RWPE1 (cell line): ENCODE results near the gene SGSM2.

Experiments
- CTCF ChIA-PET: fragments of 350-600 bp; sonication (Branson Sonifier 250); formaldehyde crosslinking; extraction: SDS; loops from one replicate; lab custom pipeline; 2021; lab: Yijun Ruan, JAX
- POLR2A ChIA-PET: fragments of 400-600 bp; formaldehyde crosslinking; extraction: SDS; loops from one replicate; lab custom pipeline; 2020; ENCODE audit warnings: antibody characterized with exemption; ENCODE audit not compliant: low non-redundant PET; lab: Yijun Ruan, JAX
- DNase-seq: peaks from one replicate; pipeline ENCODE4 v3.0.0; 2012; ENCODE audit warnings: low spot score
- H3K27ac ChIP-seq: fragments of 450-650 bp; 2 replicates; pipeline ENCODE4 v1.5.1; 2017
- TF ChIP-seq, protein P1 (sequence below): fragments of 450-650 bp; conservative IDR thresholded peaks from 2 replicates; pipeline ENCODE4 v1.5.1; 2017; ENCODE audit warnings: low read depth, mild to moderate bottlenecking

SGSM2 gene

DNA sequence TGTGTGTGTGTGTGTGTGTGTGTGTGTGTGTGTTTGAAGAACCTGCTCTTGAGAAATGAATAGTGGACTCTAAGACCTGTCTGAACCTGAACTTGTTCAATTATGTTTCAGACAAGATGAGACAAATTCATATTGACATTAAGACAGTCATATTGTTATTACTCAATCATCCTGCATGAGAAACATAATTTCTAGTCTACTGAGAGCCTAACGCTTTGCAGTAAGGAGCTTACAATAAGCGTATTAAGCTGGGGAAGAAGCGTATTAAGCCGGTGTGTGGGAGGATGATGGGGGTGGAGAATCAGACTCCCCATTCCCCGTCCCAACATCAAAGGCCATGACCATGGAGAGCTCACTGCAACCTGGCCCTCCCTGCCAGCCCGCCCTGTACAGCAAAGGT, 86.0 kb downstream of the SGSM2 start:
- POLR2A ChIA-PET: no interaction called here
- TF ChIP-seq, protein P1, sequence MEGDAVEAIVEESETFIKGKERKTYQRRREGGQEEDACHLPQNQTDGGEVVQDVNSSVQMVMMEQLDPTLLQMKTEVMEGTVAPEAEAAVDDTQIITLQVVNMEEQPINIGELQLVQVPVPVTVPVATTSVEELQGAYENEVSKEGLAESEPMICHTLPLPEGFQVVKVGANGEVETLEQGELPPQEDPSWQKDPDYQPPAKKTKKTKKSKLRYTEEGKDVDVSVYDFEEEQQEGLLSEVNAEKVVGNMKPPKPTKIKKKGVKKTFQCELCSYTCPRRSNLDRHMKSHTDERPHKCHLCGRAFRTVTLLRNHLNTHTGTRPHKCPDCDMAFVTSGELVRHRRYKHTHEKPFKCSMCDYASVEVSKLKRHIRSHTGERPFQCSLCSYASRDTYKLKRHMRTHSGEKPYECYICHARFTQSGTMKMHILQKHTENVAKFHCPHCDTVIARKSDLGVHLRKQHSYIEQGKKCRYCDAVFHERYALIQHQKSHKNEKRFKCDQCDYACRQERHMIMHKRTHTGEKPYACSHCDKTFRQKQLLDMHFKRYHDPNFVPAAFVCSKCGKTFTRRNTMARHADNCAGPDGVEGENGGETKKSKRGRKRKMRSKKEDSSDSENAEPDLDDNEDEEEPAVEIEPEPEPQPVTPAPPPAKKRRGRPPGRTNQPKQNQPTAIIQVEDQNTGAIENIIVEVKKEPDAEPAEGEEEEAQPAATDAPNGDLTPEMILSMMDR: no peak
- peak overlapping the region; percentile 93 for H3K27ac ChIP-seq
- CTCF ChIA-PET: interaction anchor here (0.7 to 1.0 kb wide), 2 partner anchors 29 to 41 kb away, joined by 3 read pairs; no protein-coding TSS in a partner anchor
- peak; percentile 78 for DNase-seq

DNA sequence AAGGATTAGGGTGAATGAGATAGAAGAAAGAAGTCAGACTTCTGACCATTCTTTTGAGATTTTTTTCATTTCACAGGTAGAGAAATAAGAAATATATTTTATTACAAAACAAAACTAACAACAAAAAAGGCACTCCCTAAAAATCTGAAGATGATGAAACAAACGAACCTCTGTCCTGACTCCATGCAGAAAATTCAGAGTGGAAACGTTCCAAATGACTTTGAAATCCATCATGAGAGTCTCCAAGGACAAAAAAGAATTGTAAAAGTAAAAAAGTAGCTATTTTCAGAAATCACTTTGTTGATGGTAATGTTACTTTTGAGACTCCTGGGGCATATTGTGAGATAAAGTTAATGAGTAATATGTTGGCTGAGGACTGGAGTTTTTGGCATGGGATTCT, 89.9 kb downstream of the SGSM2 start:
- ChIA-PET CTCF (no interaction called here), POLR2A (no interaction called here)
- no peak for DNase-seq
- TF ChIP-seq, protein P1: no peak
- peak overlapping the region; percentile 29; the same call in 1 of the 2 replicates for H3K27ac ChIP-seq

DNA sequence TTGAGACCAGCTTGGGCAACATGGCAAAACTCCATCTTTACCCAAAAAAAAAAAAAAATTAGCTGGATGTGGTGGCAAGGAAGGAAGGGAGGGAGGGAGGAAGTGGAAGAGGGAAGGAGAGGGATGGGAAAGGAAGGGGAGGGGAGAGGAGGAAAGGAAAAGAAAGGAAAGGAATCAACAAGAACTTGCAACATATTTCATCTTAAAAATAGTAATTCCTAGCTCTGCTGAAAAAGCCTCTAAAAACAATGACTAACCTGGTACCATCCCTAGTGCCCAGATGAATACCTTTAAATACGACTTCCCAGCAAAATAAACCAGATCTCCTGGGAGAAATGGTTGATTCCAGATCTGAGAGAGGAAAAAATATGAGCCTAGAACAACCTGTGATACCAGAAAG, 90.6 kb downstream of the SGSM2 start:
- DNase-seq: no peak
- POLR2A ChIA-PET: no interaction called here
- CTCF ChIA-PET: interaction anchor here (0.5 kb wide), 1 partner anchor 212 kb away, joined by 3 read pairs; no protein-coding TSS in a partner anchor
- H3K27ac ChIP-seq: no peak overlapping the region
- TF ChIP-seq, protein P1: no peak
